Heart left ventricle (tissue), 16 donors: ENCODE results near the gene IP6K2. TPM values are rescaled to one million over a fixed set of nuclear protein-coding genes. Genes with fewer than 3 reads are reported as not detected.

Experiments used
- ATAC-seq, 4 donors: fragments of 200-7000 bp; cut with Tn5 transposase; one replicate each; pipeline ENCODE4 v1.9.1; 2020 to 2022; ENCODE audit warnings: moderate library complexity in 4 of 4, mild to moderate bottlenecking in 3 of 4, moderate number of reproducible peaks in 1 of 4
- DNase-seq, 5 donors: peaks; one replicate each; pipeline ENCODE4 v3.0.0-alpha.2; 2020
- H3K27ac ChIP-seq, 12 donors: fragments of 200-600 bp; sonication (generic) in 4 of 12; one replicate each; pipeline versions ENCODE4 v1.5.0 to v1.8.0; 2016 to 2022; ENCODE audit warnings: mild to moderate bottlenecking in 2 of 12
- H3K27me3 ChIP-seq, 9 donors: fragments of 200-600 bp; sonication (generic) in 2 of 9; one replicate each; pipeline versions ENCODE4 v1.5.1 to v1.8.0; 2016 to 2022; ENCODE audit warnings: mild to moderate bottlenecking in 3 of 9
- H3K36me3 ChIP-seq, 9 donors: fragments of 200-600 bp; sonication (generic) in 2 of 9; one replicate each; pipeline versions ENCODE4 v1.5.0 to v1.8.0; 2018 to 2022; ENCODE audit warnings: mild to moderate bottlenecking in 2 of 9
- H3K4me1 ChIP-seq, 12 donors: fragments of 200-600 bp; sonication (generic) in 4 of 12; one replicate each; pipeline versions ENCODE4 v1.5.0 to v1.8.0; 2016 to 2022; ENCODE audit warnings: mild to moderate bottlenecking in 3 of 12
- H3K4me3 ChIP-seq, 12 donors: fragments of 200-600 bp; sonication (generic) in 4 of 12; one replicate each; pipeline versions ENCODE4 v1.5.0 to v1.8.0; 2017 to 2022; ENCODE audit warnings: mild to moderate bottlenecking in 9 of 12, moderate library complexity in 4 of 12
- H3K9me3 ChIP-seq, 12 donors: fragments of 200-600 bp; sonication (generic) in 4 of 12; one replicate each; pipeline versions ENCODE4 v1.5.0 to v1.8.0; 2016 to 2022; ENCODE audit warnings: mild to moderate bottlenecking in 1 of 12
- POLR2A ChIP-seq, 2 donors: fragments of 450-650 bp; IDR thresholded peaks; one replicate each; pipeline ENCODE4 v1.6.1; 2017; ENCODE audit warnings: antibody characterized with exemption in 2 of 2, mild to moderate bottlenecking in 2 of 2, moderate library complexity in 2 of 2
- WGBS, 4 donors: extraction: QIAGEN DNeasy Blood & Tissue Kit in 2 of 4; methylation state at CpG; one replicate each; pipeline versions ENCODE4 v1.1.5 to v1.1.7; 2013 to 2018; 5-methylcytosine and 5-hydroxymethylcytosine counted together
- intact Hi-C, 10 donors: fragments of 100-400 bp; cut with DNase I; formaldehyde crosslinking; loops; one replicate each; pipeline versions ENCODE4 v1.11.1 to v1.14.2; 2022
- polyA plus RNA-seq, 2 donors: library from polyadenylated mRNA; stranded (reverse); fragments of 200-250 nt; gene quantifications; one replicate each; pipeline ENCODE4 v1.2.3, GENCODE V29; 2013
- total RNA-seq, 9 donors: library from RNA; depleted of rRNA in 2 of 9; stranded (reverse); fragments of >200 nt in 2 of 9; fragmentation: NEBNext Ultra II Directional in 3 of 9; extraction: Animal tissue kit (Norgen Biotek cat#: 25700) in 3 of 9; gene quantifications; one replicate each; pipeline versions ENCODE4 v1.1.0 to v1.2.4, GENCODE V29; 2016 to 2023
- TF ChIP-seq, protein P1 (sequence below), 12 donors: fragments of 200-600 bp; sonication (generic) in 4 of 12; IDR thresholded peaks; one replicate each; pipeline versions ENCODE4 v1.5.0 to v1.8.0; 2018 to 2022; ENCODE audit warnings: antibody characterized with exemption in 12 of 12, mild to moderate bottlenecking in 5 of 12
- donor health status: ischemic (EF 13 %, LVEDD 7.1; RV severe dilation, severe dysfunction).
- donor health status: healthy with polysubstance abuse.
- donor health status: DM: no; HTN: yes; CAD: no.
- donor health status: DM: no; HTN: no; CAD: no.
- donor health status: ischemic (EF 25% LVEDD 6.9; RV normal size, moderate dysfunction).
- donor health status: ischemic (EF 25% LVEDD 5.7; RV mildly dilated, moderate dysfunction).
- donor health status: healthy.
- donor health status: DM: yes; HTN: yes; CAD: no.
- donor health status: ischemic (EF 35%, LVEDD 5.7; RV mildly dilated, moderate dysfunction).
- donor health status: nonischemic (EF 11% LVEDD 7.7; RV severe dilation, severe dysfunction).
- donor health status: DM: yes; HTN: yes; CAD: no.
- donor health status: PGD.
- donor health status: ischemic (EF 29% LVEDD 5.4; RV normal size, mild dysfunction).
- donor health status: nonischemic (EF 23%, LVEDD 6.1; RV moderate dilation, normal function).

The IP6K2 gene
- total and polyA plus RNA-seq, 11 donors, result 14.1 to 42.7 (median 26.2) TPM

DNA sequence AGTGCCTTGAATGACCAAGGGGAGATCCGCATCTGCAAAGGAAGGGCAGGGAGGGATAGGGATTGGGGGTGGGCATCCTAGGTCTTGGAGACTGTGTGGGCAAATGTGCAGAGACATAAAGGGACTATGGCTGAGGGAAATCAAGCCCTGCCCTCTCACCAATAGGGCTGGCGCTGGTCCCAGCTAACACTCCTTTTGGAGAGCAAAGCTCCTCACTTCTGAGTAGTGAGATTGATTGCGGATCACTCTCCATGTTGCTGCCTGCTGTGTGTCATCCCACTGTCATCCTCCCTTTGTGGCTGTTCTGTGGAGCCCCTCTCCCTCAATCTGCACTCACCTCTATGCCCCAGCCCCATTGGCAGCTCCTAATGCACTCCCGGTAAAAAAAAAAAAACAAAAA lies 52.1 kb downstream of the IP6K2 start:
- DNase-seq, result no peak
- Histone ChIP-seq H3K27ac (no peak overlapping the region), H3K27me3 (peaks cover 0 to 33% (median 6%) of the 10 kb centered on the region in 9 donors), H3K4me1 (peaks cover 0 to 33% (median 14%) of the 10 kb centered on the region in 12 donors), H3K9me3 (no peaks in the 10 kb centered on the region), H3K4me3 (no peak overlapping the region), H3K36me3 (peaks cover 0 to 6% (median 0%) of the 10 kb centered on the region in 9 donors)
- no peak for ATAC-seq
- 84 to 90% (median 87%) methylated on average over 4 of the region's 4 CpGs for WGBS, 4 donors
- TF ChIP-seq, protein P1, sequence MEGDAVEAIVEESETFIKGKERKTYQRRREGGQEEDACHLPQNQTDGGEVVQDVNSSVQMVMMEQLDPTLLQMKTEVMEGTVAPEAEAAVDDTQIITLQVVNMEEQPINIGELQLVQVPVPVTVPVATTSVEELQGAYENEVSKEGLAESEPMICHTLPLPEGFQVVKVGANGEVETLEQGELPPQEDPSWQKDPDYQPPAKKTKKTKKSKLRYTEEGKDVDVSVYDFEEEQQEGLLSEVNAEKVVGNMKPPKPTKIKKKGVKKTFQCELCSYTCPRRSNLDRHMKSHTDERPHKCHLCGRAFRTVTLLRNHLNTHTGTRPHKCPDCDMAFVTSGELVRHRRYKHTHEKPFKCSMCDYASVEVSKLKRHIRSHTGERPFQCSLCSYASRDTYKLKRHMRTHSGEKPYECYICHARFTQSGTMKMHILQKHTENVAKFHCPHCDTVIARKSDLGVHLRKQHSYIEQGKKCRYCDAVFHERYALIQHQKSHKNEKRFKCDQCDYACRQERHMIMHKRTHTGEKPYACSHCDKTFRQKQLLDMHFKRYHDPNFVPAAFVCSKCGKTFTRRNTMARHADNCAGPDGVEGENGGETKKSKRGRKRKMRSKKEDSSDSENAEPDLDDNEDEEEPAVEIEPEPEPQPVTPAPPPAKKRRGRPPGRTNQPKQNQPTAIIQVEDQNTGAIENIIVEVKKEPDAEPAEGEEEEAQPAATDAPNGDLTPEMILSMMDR (IDR thresholded peaks at IDR 0.05), result no peak
- TF ChIP-seq POLR2A (IDR thresholded peaks at IDR 0.05), result no peak
- intact Hi-C loops, result no loop called here

DNA sequence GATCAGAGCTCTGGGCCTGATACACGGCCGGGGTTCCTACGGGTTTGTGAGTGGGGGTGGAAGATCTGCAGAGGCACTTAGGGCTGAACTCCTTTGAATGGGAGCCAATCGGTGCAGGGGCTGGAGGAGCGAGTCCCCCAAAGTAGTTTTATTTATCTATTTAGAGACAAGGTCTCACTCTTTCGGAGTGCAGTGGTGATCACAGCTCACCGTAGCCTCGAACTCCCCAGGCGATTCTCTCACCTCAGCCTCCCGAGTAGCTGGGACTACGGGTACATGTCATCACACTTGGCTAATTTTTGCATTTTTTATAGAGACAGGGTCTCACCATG lies 52.7 kb downstream of the IP6K2 start:
- Histone ChIP-seq H3K4me1 (peaks cover 0 to 33% (median 14%) of the 10 kb centered on the region in 12 donors), H3K27me3 (peaks cover 0 to 33% (median 6%) of the 10 kb centered on the region in 9 donors), H3K4me3 (peak overlapping the region in 9 of 12 donors; percentile 53 to 69 (median 61)), H3K9me3 (no peaks in the 10 kb centered on the region), H3K27ac (peak overlapping the region in 4 of 12 donors; percentile 70 to 89 (median 84)), H3K36me3 (peaks cover 0 to 6% (median 0%) of the 10 kb centered on the region in 9 donors)
- TF ChIP-seq, protein P1 (IDR thresholded peaks at IDR 0.05), result peak in 2 of 12 donors; percentile 17 to 25
- no peak for TF ChIP-seq POLR2A (IDR thresholded peaks at IDR 0.05)
- 60 to 76% (median 63%) methylated on average over 9 to 11 of the region's 11 CpGs for WGBS, 4 donors
- no peak for DNase-seq
- no peak for ATAC-seq
- intact Hi-C loops, result no loop called here

DNA sequence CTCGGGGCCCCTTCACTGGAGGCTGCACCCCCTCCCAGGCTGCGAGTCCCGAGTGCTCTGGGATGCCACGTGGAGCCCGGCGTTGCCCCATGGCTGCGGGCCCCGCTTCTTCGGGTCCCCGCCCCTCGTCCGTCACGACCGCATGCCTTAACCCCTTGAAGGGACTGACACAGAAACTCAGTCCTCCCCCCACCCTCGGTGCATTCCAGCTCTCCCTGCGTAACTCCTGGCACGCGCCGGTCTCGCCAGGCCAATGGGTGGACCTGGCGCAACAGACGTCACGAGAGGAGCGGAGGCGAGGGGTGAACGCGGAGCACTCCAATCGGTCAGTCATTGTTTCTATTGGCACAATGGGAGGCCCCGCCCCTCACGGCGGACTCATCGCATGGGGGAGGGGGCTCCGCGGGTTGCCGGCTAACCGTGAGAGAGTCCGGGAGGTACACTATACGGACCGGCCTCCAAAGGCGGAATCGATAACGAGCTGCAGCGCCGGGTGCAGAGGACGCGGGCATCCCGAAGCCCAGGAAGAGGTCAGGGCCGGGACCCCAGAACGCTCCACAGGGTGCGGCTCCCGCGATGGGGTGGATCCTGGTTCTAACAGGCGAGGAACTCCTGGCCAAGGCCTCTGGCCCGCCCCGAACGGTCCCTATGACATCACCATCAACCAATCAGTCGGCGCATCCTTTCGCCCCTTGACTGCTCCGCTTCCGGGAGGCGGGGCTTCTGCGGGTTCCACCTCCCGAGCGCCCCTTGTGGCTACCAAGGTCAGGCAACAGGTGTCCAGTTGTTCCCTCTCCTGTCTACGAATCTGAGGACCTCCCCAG lies 53.3 kb downstream of the IP6K2 start:
- Histone ChIP-seq H3K4me3 (peak overlapping the region; percentile 20 to 69 (median 58)), H3K4me1 (peaks cover 0 to 33% (median 14%) of the 10 kb centered on the region in 12 donors), H3K36me3 (peaks cover 0 to 6% (median 0%) of the 10 kb centered on the region in 9 donors), H3K9me3 (no peaks in the 10 kb centered on the region), H3K27me3 (peaks cover 0 to 33% (median 6%) of the 10 kb centered on the region in 9 donors), H3K27ac (peak overlapping the region in 9 of 12 donors; percentile 42 to 89 (median 71))
- DNase-seq, result peak; percentile 90 to 92 (median 90)
- TF ChIP-seq, protein P1 (IDR thresholded peaks at IDR 0.05), result peak; percentile 28 to 79 (median 68)
- peak in 1 of 2 donors; percentile 32 for TF ChIP-seq POLR2A (IDR thresholded peaks at IDR 0.05)
- intact Hi-C loops, result no loop called here
- WGBS, 4 donors, result 1% methylated on average over 48 to 66 of the region's 66 CpGs
- peak; percentile 86 to 93 (median 89) for ATAC-seq

DNA sequence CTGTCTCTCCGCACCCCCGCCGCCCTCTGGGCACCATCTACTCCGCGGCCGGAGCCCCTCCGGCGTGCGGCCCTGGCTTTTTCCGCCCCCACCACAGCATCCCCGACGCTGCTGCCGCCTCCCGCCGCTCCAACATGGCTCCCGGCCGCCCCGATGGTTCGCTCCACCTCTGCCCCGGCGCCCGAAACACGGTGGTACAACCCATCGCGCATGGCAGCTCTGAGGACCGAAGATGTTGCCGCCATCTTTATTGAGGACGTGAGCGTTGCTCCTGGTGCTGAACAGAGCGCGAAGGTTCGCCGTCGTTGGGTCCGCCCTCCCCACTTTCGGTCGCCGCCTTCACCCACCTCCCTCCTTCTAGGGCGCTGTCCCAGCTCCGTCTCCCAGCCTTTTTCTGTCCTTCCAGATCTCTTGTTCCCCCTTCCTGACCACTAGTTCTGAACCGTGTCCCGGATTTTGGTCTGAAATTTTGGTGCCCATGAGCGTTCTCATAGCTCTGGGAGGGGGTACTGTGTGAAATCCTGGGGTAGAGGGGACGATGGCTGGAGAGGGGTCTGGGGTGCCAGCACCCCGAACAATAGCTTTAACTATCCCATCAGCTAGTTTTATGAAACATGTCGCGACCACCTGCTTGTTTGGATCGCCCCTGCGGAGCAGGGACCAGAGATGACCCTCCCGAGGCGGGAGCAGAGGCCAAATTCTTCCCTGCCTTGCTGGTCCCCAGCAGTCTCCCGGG lies 54.1 kb downstream of the IP6K2 start, which contains the start of gene CELSR3:
Gene CELSR3, minus strand, starts transcription at position 134 of the 736 bp plus-strand sequence. CDS start 252 bp downstream, outside the sequence.
- peak within 1 kb of the TSS; percentile 20 to 69 (median 58) for H3K4me3 ChIP-seq
- H3K36me3 ChIP-seq, result peaks cover 0 to 6% (median 0%) of the 10 kb centered on the region in 9 donors
- ATAC-seq, result peak; percentile 18 to 63 (median 49)
- 1 to 2% (median 1%) methylated on average over 27 to 52 of the region's 52 CpGs for WGBS, 4 donors
- DNase-seq, result peak in 3 of 5 donors; percentile 37 to 73 (median 67)
- H3K9me3 ChIP-seq, result no peaks in the 10 kb centered on the region
- H3K27me3 ChIP-seq, result peaks cover 0 to 33% (median 6%) of the 10 kb centered on the region in 9 donors
- no peak for TF ChIP-seq POLR2A (IDR thresholded peaks at IDR 0.05)
- TF ChIP-seq, protein P1 (IDR thresholded peaks at IDR 0.05), result no peak
- peak within 1 kb of the TSS in 9 of 12 donors; percentile 42 to 89 (median 71) for H3K27ac ChIP-seq
- peaks cover 0 to 33% (median 14%) of the 10 kb centered on the region in 12 donors for H3K4me1 ChIP-seq
- intact Hi-C loops, result no loop called here
